Skin of body (tissue), 2 donors: ENCODE data around the gene NEURL2. TPM values are rescaled to one million over a fixed set of nuclear protein-coding genes. Genes with fewer than 3 reads are reported as not detected.
A peak's percentile ranks its signal among the peaks of the same experiment; 100 is the strongest.
"Not testable (repeated sequence)": the region's sequence is repeated elsewhere in the genome, so short reads cannot be mapped to it uniquely, and the experiment has no call there.

Experiments used
- DNase-seq: peaks from one replicate; lab custom pipeline; 2025; lab: John Stamatoyannopoulos, UW
- total RNA-seq: library from RNA; depleted of rRNA; stranded (reverse); fragments of >200 nt; gene quantifications from one replicate; pipeline ENCODE4 v1.2.3, GENCODE V29; 2014

The NEURL2 gene
- total RNA-seq, 1 donor from 2014 or later: 2.9 TPM

DNA sequence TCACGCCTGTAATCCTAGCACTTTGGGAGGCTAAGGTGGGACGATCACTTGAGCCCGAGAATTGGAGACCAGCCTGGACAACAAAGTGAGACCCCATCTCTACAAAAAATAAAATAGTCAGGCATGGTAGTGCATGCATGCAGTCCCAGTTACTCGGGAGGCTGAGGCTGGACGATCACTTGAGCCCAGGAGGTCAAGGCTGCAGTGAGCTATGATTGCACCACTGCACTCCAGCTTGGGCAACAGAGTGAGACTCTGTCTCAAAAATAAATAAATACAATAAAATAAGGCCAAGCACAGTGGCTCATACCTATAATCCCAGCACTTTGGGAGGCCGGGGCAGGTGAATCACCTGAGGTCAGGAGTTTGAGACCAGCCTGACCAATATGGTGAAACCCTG, 10.3 kb upstream of the NEURL2 start:
- not testable (repeated sequence) for DNase-seq

DNA sequence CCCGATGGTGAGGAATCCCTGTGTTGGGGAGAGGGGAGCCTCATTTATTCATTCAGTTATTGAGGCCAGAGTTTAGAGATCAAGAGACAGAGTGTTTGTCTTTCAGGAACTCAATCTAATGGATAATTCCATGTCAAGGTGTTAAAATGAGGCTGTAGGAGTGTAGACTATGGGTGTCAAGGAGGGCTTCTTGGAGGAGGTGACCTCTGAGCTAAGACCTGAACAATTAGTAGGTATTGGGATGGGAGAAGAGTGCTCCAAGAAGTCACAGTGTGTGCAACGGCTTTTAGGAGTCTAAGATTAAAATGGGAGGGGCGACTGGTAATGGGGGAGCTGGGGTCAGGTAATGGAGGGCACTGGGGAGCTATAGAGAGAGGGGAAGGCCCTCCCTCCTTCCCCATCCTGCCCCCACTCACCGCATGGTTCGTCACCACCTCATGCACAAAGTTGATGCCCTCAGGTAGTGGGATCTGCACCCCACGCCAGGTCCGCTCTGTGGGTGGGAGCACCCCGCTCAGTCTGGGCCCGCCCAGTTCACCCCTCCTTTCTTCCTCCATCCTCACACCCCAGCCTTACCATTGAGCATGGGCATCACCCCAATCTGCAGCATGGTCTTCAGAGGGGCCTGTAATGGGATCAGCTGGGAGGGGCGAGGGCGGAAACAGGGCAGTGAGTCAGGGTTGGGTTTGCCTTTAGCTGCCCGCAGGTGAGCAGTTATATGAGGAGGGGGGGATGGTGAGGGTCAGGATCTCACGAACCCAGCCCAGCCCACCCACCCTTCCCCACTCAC, 8.2 kb upstream of the NEURL2 start:
- no peak for DNase-seq

DNA sequence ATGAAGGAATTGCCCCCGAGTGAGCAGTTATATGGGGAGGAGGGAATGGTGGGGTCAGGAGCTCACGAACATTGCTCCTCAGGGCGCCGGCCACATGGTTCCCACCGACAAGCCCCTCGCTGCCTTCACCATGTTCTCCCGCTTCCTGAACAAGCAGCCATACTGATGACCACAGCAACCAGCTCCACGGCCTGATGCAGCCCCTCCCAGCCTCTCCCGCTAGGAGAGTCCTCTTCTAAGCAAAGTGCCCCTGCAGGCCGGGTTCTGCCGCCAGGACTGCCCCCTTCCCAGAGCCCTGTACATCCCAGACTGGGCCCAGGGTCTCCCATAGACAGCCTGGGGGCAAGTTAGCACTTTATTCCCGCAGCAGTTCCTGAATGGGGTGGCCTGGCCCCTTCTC, 7.3 kb upstream of the NEURL2 start:
- DNase-seq: no peak

DNA sequence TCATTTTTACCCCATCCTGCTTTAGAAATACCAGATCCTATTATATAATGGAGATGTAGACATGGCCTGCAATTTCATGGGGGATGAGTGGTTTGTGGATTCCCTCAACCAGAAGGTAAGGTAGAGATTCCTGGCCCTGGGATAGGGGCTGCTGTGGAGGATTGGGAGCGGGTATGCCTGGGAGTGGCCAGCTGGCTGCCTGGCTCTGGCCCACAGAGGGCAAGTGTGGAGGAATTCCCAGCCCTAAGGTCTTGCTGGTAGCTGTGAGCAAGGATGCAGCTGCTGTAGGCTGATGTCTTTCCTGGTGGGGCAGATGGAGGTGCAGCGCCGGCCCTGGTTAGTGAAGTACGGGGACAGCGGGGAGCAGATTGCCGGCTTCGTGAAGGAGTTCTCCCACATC, 6.7 kb upstream of the NEURL2 start:
- no peak for DNase-seq

DNA sequence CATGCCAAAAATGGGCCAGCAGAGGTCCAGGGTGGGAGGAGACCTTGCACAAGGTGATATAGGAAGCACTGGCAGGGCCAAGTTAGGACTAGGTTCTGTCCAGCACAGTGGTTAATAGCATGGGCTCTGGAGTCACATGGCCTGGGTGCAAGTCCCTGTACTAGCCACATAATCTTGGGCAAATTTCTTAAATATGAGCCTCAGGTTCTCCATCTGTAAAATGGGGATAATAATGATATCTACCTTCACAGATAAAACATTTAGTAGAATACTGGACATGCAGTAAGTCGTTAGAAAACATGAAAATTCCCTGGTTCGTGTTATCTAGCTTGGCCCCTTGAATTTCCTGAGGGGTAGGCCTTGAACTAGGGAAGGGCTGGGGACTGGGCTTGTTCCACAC, 6.3 kb upstream of the NEURL2 start:
- DNase-seq: no peak

DNA sequence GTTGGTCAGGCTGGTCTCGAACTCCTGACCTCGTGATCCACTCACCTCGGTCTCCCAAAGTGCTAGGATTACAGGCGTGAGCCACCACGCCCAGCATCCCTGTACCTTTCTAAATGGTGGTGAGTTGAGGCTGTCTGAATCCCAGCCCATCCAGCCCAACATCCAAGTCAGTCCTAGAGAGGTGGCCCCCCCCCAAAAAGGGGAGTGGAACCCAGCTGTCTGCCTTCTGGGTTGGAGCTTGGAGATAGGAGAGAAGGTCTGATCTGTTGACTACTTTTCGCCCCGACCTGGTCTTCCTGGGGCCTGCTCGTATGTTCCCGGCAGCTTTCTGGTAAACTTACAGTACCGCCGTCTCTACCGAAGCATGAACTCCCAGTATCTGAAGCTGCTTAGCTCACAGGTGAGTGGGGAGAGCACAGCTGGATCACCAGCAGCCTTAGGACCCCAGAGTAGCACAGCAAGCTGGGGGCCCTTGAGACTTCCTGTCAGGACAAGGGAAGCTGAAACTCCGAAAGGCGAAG, 5.7 kb upstream of the NEURL2 start:
- no peak for DNase-seq

DNA sequence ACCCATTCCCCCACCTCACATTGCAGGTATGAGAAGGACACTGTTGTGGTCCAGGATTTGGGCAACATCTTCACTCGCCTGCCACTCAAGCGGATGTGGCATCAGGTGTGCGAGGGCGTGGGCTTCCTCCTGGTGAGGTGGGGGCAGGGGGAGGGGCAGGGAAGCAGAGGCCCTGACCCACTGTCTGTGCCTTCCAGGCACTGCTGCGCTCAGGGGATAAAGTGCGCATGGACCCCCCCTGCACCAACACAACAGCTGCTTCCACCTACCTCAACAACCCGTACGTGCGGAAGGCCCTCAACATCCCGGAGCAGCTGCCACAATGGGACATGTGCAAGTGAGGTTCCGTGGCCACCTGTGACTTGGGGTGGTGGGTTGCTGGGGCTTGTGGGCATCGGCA, 3.8 kb upstream of the NEURL2 start:
- DNase-seq: no peak

DNA sequence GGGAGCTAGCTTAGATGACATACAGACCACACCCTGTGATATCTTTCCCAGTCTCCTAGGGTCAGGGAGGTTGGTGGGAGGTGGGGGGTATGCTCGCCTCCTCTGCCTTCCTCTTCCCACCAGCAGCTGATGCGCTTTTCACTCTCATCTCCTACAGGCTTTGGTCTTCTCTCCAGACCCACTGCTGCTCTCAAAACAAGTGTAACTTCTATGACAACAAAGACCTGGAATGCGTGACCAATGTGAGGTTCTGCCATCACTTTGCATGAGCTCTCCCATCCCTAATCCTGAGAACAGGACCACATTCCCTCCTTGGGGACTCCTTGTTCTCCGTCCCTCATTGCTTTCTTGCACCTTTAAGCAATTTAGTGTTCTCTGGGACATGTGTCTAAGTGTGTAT, 2.8 kb upstream of the NEURL2 start:
- no peak for DNase-seq

DNA sequence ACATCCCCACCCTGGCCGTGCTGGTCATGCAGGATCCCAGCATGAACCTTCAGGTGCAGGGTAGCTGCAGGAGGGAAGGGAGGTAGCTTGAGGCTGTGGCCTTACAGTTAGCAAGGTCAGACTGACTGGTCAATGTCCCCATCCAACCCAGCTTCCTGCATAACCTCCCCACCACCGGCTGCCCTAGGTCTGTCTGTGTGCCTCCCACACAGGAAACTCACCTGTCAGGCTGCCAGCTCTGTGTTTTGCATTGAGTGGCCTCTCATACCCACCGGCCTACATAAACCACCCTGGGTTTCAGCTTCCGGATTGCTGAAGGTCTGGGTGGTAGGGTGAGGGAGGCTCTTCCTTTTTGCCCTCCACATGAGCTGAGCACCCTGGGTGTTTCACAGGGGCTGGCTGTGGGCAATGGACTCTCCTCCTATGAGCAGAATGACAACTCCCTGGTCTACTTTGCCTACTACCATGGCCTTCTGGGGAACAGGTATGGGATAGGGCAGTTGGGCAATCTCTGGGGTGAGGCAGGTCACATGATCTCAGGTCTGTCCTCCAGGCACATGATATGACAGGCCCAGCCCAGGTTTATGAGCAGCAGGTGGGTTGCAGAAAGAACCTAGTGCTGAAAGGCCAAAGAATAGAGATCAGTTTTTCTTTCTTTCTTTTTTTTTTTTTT, 2.0 kb upstream of the NEURL2 start:
- no peak for DNase-seq

DNA sequence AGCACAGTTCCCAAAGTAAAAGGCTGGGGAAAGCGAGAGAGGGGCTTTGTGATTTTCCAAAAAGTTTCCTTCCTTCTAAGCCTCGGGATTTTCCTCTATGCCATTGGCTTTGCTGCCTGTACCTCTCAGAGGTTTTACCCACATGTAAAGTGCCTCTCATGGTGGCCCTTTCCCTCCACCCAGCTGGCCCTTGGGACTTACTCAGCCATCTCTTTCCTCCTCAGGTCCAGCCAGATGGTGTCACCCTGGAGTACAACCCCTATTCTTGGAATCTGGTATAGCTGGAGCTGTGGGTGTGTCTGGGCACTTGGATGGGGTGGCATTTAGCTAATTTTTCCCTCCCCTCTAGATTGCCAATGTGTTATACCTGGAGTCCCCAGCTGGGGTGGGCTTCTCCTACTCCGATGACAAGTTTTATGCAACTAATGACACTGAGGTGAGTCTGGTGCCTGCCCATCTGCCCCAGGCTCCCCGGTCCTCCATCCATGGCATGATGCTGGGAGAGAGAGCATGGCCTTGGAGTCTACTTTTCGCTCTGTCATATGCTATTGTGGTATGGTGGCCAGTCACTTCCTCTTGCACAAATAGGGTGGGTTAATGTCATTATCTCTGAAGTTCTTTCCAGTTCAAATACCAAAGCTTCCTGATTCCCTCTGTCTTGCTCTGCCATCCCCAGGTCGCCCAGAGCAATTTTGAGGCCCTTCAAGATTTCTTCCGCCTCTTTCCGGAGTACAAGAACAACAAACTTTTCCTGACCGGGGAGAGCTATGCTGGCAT, 1.2 kb upstream of the NEURL2 start:
- no peak for DNase-seq

DNA sequence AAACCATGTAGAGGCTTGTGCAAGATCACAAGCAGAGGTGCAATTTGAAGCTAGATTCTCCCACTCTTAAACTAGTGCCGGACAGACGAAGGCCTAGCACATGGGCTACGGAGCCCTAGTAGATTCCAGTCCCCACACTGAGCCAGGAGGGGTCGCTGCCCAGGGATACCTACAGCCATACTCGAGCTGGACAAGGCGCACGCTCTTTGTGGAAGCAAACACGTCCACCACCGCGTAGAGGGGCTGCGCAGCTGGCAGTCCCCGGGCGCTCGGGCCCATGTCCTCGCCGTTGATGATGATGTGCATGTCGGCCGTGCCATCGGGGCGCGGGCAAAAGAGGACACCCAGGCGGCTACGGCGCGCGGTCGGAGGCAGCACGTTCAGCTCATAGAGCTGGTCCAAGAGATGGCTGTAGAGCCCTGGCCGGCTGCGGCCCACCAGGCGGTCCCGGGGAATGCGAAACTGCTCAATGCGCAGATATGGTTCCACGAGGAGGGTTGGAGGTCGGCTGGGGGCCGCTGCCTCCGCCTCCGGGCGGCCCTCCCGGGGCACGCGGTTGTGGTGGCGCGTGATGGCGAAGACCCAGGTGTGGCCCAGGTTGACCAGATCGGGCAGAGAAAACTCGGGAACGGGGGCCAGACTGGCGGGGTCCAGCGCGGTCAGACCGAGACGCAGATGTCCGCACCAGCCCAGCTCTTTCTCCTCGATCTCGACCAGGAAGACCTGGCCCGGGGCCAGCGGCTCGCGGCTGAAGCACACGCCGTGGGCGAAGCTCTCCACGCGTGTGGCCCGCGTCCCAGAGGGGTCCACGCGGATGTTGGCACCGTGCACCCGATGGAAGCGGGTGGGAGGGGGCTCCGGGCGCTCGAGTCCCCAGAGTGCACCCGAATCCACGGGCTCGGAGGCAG, 677 bp downstream of the NEURL2 start:
- peak; percentile 60 for DNase-seq

DNA sequence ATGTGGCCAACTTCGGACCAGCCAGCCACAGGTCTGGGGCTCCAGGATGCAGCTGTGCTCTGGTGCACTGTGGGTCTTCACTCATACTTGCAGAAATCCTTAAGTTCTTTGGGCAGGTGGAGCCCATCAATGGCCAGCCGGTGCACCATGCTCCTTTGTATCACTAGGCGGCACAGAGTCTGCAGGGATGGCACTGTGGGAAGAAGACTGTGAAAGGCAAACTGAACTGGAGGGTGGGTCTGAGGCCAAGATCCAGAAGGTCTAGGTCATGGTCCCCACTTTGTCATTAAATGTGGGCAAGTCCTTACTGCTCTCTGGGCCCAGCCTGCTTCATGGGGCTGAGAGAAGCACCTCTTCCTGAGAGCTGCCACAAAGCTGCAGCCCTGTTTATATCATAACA, 2.3 kb downstream of the NEURL2 start:
- DNase-seq: no peak

DNA sequence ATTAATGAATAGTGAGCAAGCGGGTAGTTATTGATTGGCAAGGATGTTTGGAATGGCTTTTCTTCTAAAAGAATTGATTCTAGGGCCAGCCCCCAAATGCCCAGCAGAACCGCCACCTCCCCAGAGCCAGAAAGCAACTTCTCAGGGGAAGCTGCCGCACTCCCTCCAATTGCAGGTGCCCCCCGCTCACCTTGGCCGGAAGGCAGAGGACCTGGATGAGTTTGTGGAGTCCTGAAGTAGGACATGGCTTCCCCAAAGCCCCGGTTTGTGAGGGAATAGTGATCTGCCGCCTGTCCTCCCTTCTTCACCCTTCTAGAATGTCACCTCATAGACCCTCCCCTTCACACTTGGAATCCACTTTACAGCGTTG, 3.7 kb downstream of the NEURL2 start, which contains the start of gene SPATA25:
SPATA25 (minus strand) TSS at position 277 of the 370 bp plus-strand sequence; CDS start at position 245, 32 bp downstream.
- no peak for DNase-seq

DNA sequence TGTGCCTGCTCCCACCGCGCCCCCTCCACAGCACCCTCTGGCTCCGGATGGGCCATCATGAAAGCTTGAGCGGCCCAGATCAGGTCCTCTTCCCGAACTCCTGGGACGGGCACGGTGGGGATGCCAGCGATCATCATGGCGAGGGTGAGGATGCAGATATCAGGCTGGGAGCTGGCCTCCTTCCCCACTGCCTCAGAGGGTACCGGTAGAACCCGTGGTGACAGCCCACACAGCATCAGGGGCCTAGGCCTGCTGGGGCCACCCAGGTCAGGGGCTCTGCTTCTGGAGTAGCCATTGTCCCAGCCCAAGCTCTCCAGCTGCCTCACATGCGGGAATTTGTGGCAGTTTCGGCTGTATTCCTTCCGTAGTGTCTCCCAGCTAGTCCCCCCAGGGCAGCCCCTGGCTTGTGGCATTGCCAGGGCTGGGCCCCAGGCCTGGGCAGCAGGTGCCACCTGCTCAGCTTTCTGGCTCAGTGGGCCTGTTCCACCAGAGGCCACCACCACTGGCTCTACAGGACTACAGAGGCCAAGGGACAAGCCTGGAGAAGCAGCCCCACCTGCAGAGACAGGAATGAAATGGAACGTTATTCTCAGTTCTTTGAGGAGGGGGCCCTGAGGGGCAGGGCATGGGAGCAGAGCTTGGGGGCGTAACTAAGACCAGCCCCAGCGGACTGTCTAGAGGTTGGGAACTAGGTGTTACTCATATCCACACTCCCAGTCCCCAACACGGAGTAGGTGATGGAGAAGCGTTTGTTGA, 4.2 kb downstream of the NEURL2 start:
- no peak for DNase-seq

DNA sequence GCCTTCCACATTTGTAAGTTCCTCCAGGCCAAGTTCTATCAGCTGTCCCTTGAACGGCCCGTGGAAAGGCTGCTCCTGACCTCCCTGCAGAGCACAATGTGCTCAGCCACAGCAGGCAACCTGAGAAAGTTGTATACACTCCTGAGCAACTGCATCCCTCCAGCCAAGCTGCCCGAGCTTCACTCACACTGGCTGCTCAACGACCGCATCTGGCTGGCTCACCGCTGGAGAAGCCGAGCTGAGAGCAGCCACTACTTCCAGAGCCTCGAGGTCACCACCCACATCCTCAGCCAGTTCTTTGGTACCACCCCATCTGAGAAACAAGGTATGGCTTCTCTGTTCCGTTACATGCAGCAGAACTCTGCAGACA, 7.9 kb downstream of the NEURL2 start:
- no peak for DNase-seq

DNA sequence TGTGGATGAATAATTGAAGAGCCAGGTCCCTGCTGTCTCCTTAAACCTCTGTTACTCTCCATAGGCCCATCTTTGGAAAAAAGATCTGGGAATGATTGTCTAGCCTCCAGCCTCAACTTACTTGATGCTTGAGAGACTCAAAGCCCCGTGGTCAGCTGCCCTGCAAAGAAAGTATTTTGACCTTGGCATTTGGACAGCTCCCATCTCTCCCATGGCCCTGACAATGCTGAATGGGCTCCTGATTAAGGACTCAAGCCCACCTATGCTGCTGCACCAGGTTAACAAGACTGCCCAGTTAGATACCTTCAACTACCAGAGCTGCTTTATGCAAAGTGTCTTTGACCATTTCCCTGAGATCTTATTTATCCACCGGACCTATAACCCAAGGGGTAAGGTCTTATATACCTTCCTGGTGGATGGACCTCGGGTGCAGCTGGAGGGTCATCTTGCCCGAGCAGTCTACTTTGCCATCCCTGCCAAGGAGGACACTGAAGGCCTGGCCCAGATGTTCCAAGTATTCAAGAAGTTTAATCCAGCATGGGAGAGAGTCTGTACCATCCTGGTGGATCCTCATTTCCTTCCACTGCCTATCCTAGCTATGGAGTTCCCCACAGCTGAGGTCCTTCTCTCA, 8.4 kb downstream of the NEURL2 start:
- no peak for DNase-seq

DNA sequence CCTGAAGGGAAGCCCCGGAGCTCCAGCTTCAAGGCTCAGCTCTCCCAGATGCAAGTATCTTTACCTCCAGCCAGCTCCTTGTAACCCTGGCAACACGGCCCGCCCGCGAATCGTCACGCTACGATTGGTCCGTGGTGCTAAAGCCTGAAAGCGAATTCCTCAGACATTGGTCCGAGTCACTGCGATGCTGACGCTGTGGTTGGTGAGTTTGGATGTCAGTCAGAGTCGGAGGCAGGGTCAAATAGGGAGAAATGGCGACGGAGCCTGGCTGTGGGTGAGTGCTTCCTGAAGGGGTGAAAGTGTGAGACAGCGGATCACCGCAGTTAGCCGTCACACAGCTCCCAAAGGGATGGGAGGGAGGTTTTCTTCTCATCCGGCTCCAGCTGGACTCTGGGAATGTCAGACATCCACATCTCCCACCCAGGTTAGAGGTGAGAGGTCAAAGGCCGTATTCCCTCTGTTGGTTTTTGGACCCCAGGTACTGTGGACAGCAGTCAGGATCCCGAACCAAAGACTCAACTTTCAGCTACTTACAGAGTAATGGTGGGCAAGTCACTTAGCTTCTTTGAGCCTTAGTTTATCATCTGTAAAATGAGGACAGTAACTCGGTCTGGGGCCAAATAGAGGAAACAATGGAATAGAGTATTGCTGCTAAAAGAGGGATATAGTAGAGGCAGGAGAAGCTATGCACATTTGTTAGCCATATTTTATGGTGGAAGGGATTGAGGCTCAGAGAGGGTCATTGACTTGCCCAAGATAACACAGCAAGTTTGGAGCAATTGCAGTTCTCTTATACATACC, 9.8 kb downstream of the NEURL2 start, which contains the start of gene ZSWIM1:
ZSWIM1 (plus strand) TSS at position 240 of the 801 bp plus-strand sequence. CDS start 1,366 bp downstream, outside the sequence.
- peak; percentile 99 for DNase-seq

DNA sequence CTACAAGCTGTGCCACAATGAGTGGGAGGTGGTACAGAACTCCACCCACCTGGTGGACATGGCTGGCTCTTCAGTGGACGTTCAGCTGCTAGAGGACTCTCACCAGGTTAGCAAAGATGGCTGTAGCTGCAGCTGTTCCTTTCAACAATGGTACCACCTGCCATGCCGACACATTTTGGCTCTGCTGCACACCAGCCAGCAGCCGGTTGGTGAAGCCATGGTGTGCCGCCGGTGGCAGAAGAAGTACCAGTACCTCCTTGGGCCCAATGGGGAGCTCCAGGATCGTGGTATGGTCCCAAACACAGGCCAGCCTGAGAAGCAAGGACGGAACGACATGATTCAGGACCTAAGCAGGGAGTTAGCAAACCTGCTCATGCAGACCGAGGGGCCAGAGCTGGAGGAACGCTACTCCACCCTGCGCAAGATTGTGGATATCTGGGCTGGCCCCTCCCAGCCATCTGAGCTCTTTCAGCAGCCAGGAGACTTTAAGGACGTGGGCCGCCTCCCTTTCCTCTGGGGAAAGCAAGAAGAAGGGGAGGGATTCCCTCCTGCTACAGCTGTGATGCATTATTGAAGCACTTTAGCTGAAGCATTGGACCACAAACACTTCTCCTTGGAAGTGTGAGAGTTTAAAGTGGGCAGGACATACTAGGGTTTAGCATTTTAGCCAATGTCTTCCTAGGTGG, 12.8 kb downstream of the NEURL2 start:
- peak; percentile 41 for DNase-seq
